Testis (tissue), 2 donors: ENCODE measurements around the gene TNFAIP8L1.

Experiments used
- POLR2A ChIP-seq: fragments of 450-650 bp; IDR thresholded peaks from one replicate; pipeline ENCODE4 v1.6.1; 2017; ENCODE audit warnings: antibody characterized with exemption, mild to moderate bottlenecking, moderate library complexity
- TF ChIP-seq, protein P1 (sequence below), 3 experiments: fragments of 450-650 bp in 2 of 3; fragments of 200-600 bp in 1 of 3; sonication (generic) in 1 of 3; IDR thresholded peaks; one replicate each; pipeline ENCODE4 v1.5.1; 2016 to 2019; ENCODE audit warnings: antibody characterized with exemption in 3 of 3, mild to moderate bottlenecking in 2 of 3, moderate library complexity in 1 of 3

DNA sequence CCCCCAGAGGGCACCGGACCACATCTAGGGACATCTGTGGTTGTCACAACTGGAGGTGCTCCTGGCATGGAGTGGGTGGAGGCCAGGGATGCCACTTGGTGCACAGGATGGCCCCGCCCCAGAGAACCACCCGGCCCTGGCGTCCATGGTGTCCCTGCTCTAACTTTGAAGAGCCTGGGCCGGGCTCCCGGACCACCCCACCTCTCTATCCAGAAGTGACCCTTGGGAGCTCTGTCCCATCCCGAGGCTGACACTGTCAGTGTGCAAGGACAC is 53.7 kb downstream of the TNFAIP8L1 start:
- TF ChIP-seq, protein P1, sequence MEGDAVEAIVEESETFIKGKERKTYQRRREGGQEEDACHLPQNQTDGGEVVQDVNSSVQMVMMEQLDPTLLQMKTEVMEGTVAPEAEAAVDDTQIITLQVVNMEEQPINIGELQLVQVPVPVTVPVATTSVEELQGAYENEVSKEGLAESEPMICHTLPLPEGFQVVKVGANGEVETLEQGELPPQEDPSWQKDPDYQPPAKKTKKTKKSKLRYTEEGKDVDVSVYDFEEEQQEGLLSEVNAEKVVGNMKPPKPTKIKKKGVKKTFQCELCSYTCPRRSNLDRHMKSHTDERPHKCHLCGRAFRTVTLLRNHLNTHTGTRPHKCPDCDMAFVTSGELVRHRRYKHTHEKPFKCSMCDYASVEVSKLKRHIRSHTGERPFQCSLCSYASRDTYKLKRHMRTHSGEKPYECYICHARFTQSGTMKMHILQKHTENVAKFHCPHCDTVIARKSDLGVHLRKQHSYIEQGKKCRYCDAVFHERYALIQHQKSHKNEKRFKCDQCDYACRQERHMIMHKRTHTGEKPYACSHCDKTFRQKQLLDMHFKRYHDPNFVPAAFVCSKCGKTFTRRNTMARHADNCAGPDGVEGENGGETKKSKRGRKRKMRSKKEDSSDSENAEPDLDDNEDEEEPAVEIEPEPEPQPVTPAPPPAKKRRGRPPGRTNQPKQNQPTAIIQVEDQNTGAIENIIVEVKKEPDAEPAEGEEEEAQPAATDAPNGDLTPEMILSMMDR (IDR thresholded peaks at IDR 0.05), result no peak
- TF ChIP-seq POLR2A, result no peak
